Prostate gland (tissue), 2 donors: ENCODE results near the gene LRCH1. TPM values are rescaled to one million over a fixed set of nuclear protein-coding genes. Genes with fewer than 3 reads are reported as not detected.

Experiments
- DNase-seq: peaks from one replicate; pipeline ENCODE4 v3.0.0-alpha.2; 2019; ENCODE audit warnings: low spot score
- H3K27ac ChIP-seq, 2 donors: fragments of 200-600 bp; sonication (generic); 2 replicates each; pipeline ENCODE4 v1.5.1; 2017 to 2019
- H3K27me3 ChIP-seq: fragments of 200-600 bp; sonication (generic); replicated peaks from 2 replicates; pipeline ENCODE4 v1.5.1; 2019; ENCODE audit not compliant: insufficient read depth
- H3K36me3 ChIP-seq, 2 donors: fragments of 200-600 bp; sonication (generic); 1 replicate in 1 of 2; 2 replicates in 1 of 2; pipeline versions ENCODE4 v1.5.1 to v1.8.1; 2017 to 2019
- H3K4me1 ChIP-seq: fragments of 200-600 bp; sonication (generic); replicated peaks from 2 replicates; pipeline ENCODE4 v1.5.1; 2019
- H3K4me3 ChIP-seq, 2 donors: fragments of 200-600 bp; sonication (generic); 2 replicates each; pipeline ENCODE4 v1.5.1; 2017 to 2019
- H3K9me3 ChIP-seq: fragments of 200-600 bp; sonication (generic); 2 replicates; pipeline ENCODE4 v1.5.1; 2017
- POLR2A ChIP-seq: fragments of 450-650 bp; IDR thresholded peaks from one replicate; pipeline ENCODE4 v1.6.1; 2016; ENCODE audit warnings: antibody characterized with exemption, mild to moderate bottlenecking
- POLR2AphosphoS5 ChIP-seq: sonication (generic); formaldehyde crosslinking; IDR thresholded peaks from one replicate; pipeline ENCODE4 v1.6.1; 2017; ENCODE audit warnings: antibody characterized with exemption
- WGBS: methylation state at CpG from one replicate; pipeline ENCODE4 v1.1.5; 2018; 5-methylcytosine and 5-hydroxymethylcytosine counted together
- intact Hi-C: fragments of 100-400 bp; cut with DNase I; formaldehyde crosslinking; loops from one replicate; pipeline ENCODE4 v1.14.2; 2022
- total RNA-seq, 2 donors: library from RNA; depleted of rRNA; stranded (reverse); fragments of >200 nt; gene quantifications; one replicate each; pipeline ENCODE4 v1.1.0, GENCODE V29; 2016
- TF ChIP-seq, protein P1 (sequence below), 4 experiments: fragments of 200-600 bp in 2 of 4; fragments of 450-650 bp in 2 of 4; sonication (generic) in 2 of 4; IDR thresholded peaks; 1 replicate in 3 of 4; 2 replicates in 1 of 4; pipeline ENCODE4 v1.5.1; 2016 to 2019; ENCODE audit warnings: antibody characterized with exemption in 4 of 4, mild to moderate bottlenecking in 2 of 4, moderate library complexity in 2 of 4

The LRCH1 gene
- total RNA-seq, 2 donors from 2014 or later: 14.8 to 17.2 TPM

DNA sequence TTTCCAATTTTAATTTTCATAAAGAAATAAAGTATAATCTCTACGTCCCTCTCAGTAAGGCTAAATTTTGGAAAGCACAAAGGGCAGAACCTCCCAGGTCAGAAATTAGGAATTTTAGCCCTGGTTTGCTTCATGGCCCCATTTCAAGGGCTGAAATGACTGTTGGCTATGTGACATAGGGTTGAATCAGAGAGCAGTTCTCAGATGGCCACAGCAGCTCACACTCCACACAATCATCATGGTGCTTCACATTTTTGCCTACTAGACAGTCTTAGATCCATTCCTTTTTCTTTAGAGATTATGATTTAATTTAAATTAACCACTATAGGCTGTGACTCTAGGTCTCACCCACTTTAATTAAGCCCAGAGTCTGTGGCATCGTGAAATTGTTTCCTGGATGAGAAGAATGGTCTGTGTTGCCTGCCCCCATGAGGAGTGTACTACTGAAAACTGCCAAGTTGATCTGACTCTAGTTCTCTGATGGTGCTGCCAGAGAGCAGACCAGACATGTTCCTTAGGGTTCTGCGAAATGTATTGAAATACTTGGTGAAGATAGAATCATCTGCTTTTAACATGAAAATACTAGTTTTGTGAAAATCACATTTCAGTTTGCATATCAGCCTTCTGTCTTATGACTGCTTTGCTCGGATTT, 186.6 kb downstream of the LRCH1 start:
- Histone ChIP-seq H3K4me1 (no peaks in the 10 kb centered on the region), H3K27ac (no peak overlapping the region), H3K36me3 (no peaks in the 10 kb centered on the region), H3K9me3 (no peaks in the 10 kb centered on the region), H3K27me3 (no peaks in the 10 kb centered on the region), H3K4me3 (no peak overlapping the region)
- TF ChIP-seq POLR2A (no peak), POLR2AphosphoS5 (no peak)
- TF ChIP-seq, protein P1, sequence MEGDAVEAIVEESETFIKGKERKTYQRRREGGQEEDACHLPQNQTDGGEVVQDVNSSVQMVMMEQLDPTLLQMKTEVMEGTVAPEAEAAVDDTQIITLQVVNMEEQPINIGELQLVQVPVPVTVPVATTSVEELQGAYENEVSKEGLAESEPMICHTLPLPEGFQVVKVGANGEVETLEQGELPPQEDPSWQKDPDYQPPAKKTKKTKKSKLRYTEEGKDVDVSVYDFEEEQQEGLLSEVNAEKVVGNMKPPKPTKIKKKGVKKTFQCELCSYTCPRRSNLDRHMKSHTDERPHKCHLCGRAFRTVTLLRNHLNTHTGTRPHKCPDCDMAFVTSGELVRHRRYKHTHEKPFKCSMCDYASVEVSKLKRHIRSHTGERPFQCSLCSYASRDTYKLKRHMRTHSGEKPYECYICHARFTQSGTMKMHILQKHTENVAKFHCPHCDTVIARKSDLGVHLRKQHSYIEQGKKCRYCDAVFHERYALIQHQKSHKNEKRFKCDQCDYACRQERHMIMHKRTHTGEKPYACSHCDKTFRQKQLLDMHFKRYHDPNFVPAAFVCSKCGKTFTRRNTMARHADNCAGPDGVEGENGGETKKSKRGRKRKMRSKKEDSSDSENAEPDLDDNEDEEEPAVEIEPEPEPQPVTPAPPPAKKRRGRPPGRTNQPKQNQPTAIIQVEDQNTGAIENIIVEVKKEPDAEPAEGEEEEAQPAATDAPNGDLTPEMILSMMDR (IDR thresholded peaks at IDR 0.05): no peak
- intact Hi-C loops: no loop called here
- WGBS: 94% methylated on average over 4 of the region's 4 CpGs
- DNase-seq: no peak

DNA sequence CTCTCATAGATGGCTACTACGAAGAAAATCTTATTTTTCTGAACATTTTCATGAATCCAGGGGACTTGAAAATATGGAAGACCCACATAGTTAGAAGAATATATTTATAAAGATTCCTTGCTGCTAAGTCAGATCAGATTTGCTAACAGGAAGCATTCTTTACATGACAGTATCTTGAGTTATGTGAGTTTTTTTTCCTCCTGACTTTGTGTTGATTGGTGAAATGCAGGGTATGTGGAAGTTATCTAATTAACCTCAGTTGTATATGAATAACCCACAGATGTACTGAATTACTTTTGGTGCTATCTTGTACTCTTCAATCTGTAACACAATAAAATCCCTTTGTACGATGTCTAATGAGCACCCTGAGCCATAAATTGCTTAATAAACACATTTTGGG, 190.2 kb downstream of the LRCH1 start:
- no peaks in the 10 kb centered on the region for H3K4me1 ChIP-seq
- intact Hi-C loops: no loop called here
- TF ChIP-seq POLR2A (no peak), POLR2AphosphoS5 (no peak)
- TF ChIP-seq, protein P1 (IDR thresholded peaks at IDR 0.05): no peak
- H3K4me3 ChIP-seq: no peak overlapping the region
- WGBS: 83% methylated on average over 2 of the region's 2 CpGs
- H3K27me3 ChIP-seq: no peaks in the 10 kb centered on the region
- DNase-seq: no peak
- H3K36me3 ChIP-seq: no peaks in the 10 kb centered on the region
- H3K27ac ChIP-seq: no peak overlapping the region
- H3K9me3 ChIP-seq: no peaks in the 10 kb centered on the region

DNA sequence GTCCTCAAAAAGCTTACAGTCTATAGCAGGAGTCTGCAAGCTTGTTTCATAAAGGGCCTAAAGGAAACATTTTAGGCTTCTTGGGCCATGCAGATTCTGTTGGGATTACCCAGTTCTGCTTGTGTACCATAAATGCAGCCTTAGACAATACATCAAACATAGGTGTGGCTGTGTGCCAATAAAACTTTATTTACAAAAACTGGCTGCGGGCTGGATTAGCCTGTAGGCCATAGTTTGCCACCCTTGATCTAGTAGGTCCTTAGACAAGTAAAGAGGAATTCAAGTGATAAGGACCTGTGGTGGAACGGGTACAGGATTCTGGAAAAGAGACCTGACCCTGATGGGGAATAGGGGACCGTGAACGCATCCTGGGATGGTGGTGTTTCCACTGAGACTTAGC, 192.1 kb downstream of the LRCH1 start:
- TF ChIP-seq POLR2A (no peak), POLR2AphosphoS5 (no peak)
- TF ChIP-seq, protein P1 (IDR thresholded peaks at IDR 0.05): no peak
- no peaks in the 10 kb centered on the region for H3K36me3 ChIP-seq
- WGBS: 91% methylated on average over 4 of the region's 4 CpGs
- DNase-seq: no peak
- H3K27ac ChIP-seq: no peak overlapping the region
- intact Hi-C loops: no loop called here
- H3K4me1 ChIP-seq: no peaks in the 10 kb centered on the region
- H3K27me3 ChIP-seq: no peaks in the 10 kb centered on the region
- H3K4me3 ChIP-seq: no peak overlapping the region
- H3K9me3 ChIP-seq: no peaks in the 10 kb centered on the region

DNA sequence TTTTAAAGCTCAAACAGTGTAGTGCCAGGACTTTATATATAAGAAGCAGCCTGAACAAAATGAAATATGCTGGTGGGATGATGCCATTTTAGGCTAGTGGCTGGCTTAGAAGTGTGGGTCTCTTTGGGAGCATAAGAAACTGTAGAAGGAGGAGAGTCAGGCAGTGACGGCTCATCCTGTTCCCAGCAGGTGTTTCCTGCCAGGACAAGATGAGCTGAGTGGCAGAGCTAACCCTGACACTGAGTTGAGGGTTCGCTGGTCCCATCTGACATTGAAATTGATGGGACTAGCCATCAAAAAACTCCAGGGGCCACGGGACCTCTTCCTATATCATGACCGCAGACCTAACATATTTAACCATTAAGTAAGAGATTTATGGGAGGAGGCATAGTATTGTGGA, 192.7 kb downstream of the LRCH1 start:
- Histone ChIP-seq H3K27me3 (no peaks in the 10 kb centered on the region), H3K4me3 (no peak overlapping the region), H3K36me3 (no peaks in the 10 kb centered on the region), H3K4me1 (no peaks in the 10 kb centered on the region), H3K9me3 (no peaks in the 10 kb centered on the region), H3K27ac (no peak overlapping the region)
- TF ChIP-seq POLR2A: no peak
- TF ChIP-seq, protein P1 (IDR thresholded peaks at IDR 0.05): no peak
- TF ChIP-seq POLR2AphosphoS5: no peak
- intact Hi-C loops: no loop called here
- WGBS: 90% methylated on average over 4 of the region's 4 CpGs
- no peak for DNase-seq
